B cell (primary cell): Measurements from ENCODE around the gene PTPN6.

ENCODE experiments used
- CTCF ChIP-seq: fragments of 200-600 bp; IDR thresholded peaks from one replicate; pipeline ENCODE4 v1.8.0; 2022; ENCODE audit warnings: antibody characterized with exemption, mild to moderate bottlenecking
- EZH2 ChIP-seq: IDR thresholded peaks from 2 replicates; pipeline ENCODE4 v1.6.1; 2012; ENCODE audit warnings: borderline replicate concordance, low read depth, mild to moderate bottlenecking, moderate library complexity, low read length; ENCODE audit not compliant: insufficient read depth, poor library complexity, severe bottlenecking

GRCh38 chr12:6925540-6926279 lies 25.4 kb upstream of the PTPN6 start:
- TF ChIP-seq CTCF: no peak
- no peak for TF ChIP-seq EZH2
